Neuron (in vitro differentiated cells): ENCODE measurements around the gene INSC.
"Not testable (repeated sequence)": the region's sequence is repeated elsewhere in the genome, so short reads cannot be mapped to it uniquely, and the experiment has no call there.

Source experiments
- H2AFZ ChIP-seq: one replicate; pipeline ENCODE4 v1.6.1; 2013; ENCODE audit warnings: low read depth, mild to moderate bottlenecking, inconsistent platforms, low read length, moderate library complexity
- H3K27me3 ChIP-seq: one replicate; pipeline ENCODE4 v1.6.1; 2013; ENCODE audit warnings: low read length; ENCODE audit not compliant: insufficient read depth
- H3K36me3 ChIP-seq: one replicate; pipeline ENCODE4 v1.6.1; 2013; ENCODE audit warnings: low read length; ENCODE audit not compliant: insufficient read depth
- H3K4me1 ChIP-seq: one replicate; pipeline ENCODE4 v1.6.1; 2013; ENCODE audit warnings: low read length; ENCODE audit not compliant: insufficient read depth
- H3K4me3 ChIP-seq: 2 replicates; pipeline ENCODE4 v1.5.1; 2013; ENCODE audit warnings: mild to moderate bottlenecking, low read length, moderate library complexity
- H3K9me3 ChIP-seq: one replicate; pipeline ENCODE4 v1.6.1; 2013; ENCODE audit warnings: low read length

Gene INSC, protein sequence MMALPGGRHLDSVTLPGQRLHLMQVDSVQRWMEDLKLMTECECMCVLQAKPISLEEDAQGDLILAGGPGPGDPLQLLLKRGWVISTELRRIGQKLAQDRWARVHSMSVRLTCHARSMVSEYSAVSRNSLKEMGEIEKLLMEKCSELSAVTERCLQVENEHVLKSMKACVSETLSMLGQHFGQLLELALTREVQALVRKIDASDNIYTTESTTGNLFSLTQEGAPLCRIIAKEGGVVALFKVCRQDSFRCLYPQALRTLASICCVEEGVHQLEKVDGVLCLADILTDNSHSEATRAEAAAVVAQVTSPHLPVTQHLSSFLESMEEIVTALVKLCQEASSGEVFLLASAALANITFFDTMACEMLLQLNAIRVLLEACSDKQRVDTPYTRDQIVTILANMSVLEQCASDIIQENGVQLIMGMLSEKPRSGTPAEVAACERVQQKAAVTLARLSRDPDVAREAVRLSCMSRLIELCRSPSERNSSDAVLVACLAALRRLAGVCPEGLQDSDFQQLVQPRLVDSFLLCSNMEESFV

DNA sequence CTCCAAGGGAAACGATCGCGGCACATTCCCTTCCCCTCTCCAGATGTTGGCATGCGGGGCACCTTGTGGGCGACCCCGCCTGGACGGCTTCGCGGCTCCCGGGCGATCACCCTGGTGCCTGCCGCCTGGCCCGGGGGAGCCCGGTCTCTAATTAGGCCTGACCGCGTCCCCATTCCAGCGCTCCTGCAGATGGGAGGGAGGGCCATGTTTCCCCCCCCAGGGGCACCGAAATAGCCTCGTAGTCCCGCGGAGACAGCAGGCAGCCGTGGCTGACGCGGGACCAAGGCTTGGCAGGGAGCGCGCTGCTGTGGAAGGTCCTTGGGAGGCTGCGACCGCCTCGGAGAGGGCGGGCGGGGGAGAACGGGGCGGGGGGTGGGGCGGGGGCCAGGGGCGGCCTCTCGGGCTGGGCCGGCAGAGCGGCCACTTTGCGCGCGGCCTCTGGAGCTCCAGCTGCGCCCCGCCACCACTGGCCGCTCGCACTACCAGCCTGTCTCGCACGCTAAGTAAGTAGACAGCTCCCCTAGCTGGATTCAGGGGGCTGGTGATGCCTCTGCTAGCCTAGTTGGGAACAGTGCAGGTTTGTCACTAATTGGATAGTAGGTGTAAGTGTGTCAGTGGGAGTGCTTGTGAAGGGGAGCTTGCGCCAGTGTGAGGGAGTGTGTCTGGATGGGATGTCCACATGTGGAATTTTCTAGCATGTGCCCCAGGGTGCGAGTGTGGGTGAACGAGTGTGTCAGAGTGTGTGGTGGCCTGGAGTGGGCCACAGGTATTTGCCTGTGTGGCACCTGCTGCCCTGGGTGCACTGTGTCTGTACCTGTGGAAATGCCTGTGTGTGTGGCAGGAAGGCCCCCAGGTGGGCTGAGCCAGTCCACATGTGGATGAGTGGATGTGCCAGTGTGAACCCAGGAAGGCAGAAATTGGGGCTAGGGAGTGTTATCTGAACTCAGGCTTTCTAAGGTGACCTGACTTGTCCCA lies at the start of gene INSC:
Gene INSC, plus strand, starts transcription at position 423 of the 975 bp plus-strand sequence. CDS start 34,252 bp downstream, outside the sequence.
- Histone ChIP-seq H3K9me3 (no peaks in the 10 kb centered on the region), H2AFZ (no peak within 1 kb of the TSS), H3K4me3 (no peak within 1 kb of the TSS), H3K36me3 (no peaks in the 10 kb centered on the region), H3K27me3 (peaks cover 18% of the 10 kb centered on the region), H3K4me1 (no peaks in the 10 kb centered on the region)

DNA sequence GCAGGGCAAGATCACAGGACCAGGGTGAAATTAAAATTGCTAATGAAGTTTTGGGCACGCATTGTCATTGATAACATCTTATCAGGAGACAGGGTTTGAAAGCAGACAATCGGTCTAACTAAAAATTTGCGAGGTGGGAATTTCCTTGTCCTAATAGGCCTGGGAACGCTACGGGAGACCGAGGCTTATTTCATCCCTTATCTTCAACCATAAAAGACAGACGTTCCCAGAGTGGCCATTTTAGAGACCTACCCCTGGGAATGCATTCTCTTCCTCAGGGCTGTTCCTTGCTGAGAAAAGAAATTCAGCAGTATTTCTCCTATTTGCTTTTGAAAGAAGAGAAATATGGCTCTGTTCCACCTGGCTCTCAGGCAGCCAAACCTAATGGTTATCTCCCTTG lies 45.0 kb upstream of the INSC start:
- not testable (repeated sequence) for H3K27me3 ChIP-seq, H3K4me3 ChIP-seq, H3K36me3 ChIP-seq, H3K9me3 ChIP-seq, H2AFZ ChIP-seq, H3K4me1 ChIP-seq

DNA sequence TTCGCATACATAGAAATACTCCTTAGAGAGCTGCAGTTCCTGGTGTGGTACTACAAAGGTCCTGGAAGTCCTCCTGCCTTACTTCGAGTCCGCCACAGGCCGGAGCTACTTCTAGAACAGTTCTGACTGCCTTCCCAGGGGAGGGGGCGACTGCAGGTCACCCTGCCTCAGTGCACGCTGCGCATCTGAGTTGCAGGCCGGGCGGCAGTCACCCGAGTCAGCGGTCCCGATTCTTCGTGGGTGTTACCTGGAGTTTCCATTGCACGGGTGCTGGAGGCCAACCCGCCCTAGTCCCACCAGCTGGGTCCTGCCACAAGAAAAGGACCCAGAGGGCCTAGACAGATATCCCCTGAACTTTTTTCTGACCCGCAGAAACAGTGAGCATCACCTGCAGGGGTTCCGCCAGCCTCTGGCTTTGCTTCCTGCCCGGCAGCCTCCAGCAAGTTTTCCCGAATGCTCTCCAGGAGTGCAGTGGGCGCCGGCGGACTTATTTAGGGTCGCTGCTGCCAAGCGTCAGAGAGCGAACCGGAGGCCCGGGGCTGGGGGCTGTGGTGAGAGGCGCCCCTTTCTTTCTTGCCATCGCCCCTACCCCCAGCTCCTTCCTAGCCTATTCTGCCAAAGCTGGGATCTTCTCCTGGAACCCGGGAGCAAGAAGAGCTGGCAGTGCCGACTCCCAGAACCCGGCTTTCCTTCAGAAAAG lies 43.0 kb upstream of the INSC start:
- no peaks in the 10 kb centered on the region for H3K4me1 ChIP-seq
- no peaks in the 10 kb centered on the region for H3K27me3 ChIP-seq
- H3K4me3 ChIP-seq: no peak overlapping the region
- H3K9me3 ChIP-seq: no peaks in the 10 kb centered on the region
- H2AFZ ChIP-seq: no peak overlapping the region
- H3K36me3 ChIP-seq: no peaks in the 10 kb centered on the region

DNA sequence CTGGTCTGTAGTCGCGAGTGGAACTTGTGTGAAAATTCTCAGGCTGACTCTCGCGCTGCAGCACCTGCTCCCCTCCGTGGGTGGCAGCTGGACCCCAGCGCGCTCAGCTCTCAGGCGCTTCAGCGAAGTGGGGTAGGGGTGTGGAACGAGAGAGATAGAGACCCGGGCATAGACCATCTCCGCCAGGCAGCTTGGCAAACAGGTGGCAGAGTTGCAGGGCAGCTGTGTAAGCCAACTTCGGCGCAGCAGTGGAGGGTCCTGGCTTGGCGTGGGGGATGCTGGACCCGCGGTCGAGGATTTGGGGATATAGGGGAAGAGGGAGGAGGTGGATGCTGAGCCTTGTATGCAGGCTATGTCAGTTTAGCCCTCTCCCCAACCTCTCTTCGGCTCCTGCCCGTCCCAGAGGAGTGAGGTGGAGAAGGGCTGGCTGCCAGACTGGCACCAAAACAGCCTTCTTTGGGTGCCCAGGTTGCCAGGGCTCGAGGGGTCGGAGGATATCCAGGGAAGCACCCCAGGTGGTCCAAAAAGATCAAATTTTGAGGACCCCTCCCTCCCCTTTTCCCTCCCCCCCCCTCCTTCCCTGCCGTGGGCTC lies 42.1 kb upstream of the INSC start:
- Histone ChIP-seq H3K9me3 (no peaks in the 10 kb centered on the region), H3K4me3 (no peak overlapping the region), H3K36me3 (no peaks in the 10 kb centered on the region), H3K4me1 (no peaks in the 10 kb centered on the region), H2AFZ (no peak overlapping the region), H3K27me3 (no peaks in the 10 kb centered on the region)

DNA sequence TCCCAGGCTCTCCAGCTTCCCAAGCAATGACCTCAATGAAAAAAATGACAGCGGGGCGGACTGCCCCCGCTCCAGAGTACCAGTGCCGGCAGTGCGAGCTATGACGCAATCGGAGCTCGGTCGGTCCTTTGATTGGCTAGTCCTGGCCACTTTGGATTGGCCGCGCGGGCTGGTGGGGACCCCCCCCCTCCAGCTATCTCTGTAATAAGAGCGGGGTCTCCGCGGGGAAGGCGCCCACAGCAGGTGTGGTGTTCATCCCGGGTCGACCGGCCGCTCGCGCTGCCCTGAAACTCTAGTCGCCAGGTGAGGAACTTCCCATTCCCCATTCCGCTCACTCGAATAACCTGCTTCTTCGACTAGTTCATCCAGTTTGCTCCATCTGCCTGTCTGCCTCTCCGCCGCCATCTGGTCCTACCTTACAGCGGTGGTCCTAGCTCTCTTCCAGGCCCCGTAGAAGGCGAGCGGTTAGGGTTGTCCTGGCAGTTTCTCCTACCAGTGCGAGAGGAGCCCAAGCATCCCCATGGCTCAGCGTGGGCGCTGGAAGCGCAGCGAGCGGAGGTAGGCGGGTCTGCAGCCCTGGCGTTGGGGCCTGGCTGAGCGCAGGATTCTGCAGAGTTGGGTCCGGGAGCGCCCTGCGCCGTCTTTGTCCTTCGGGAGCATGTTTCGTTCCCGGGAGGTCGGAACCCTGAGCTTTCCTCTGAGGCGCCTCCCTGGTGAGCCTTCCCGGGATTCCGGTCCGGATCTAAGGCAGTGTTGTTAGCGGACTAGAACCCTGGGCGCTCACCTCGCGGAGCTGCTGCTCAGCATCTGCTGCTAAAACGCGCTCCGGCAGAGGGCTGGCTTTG lies 41.1 kb upstream of the INSC start, which contains the start of gene CALCB:
Gene CALCB, plus strand, starts transcription at position 233 of the 845 bp plus-strand sequence. CDS start 1,126 bp downstream, outside the sequence.
- H3K27me3 ChIP-seq: no peaks in the 10 kb centered on the region
- H3K4me3 ChIP-seq: no peak within 1 kb of the TSS
- H2AFZ ChIP-seq: no peak within 1 kb of the TSS
- H3K9me3 ChIP-seq: no peaks in the 10 kb centered on the region
- H3K36me3 ChIP-seq: no peaks in the 10 kb centered on the region
- H3K4me1 ChIP-seq: no peaks in the 10 kb centered on the region

DNA sequence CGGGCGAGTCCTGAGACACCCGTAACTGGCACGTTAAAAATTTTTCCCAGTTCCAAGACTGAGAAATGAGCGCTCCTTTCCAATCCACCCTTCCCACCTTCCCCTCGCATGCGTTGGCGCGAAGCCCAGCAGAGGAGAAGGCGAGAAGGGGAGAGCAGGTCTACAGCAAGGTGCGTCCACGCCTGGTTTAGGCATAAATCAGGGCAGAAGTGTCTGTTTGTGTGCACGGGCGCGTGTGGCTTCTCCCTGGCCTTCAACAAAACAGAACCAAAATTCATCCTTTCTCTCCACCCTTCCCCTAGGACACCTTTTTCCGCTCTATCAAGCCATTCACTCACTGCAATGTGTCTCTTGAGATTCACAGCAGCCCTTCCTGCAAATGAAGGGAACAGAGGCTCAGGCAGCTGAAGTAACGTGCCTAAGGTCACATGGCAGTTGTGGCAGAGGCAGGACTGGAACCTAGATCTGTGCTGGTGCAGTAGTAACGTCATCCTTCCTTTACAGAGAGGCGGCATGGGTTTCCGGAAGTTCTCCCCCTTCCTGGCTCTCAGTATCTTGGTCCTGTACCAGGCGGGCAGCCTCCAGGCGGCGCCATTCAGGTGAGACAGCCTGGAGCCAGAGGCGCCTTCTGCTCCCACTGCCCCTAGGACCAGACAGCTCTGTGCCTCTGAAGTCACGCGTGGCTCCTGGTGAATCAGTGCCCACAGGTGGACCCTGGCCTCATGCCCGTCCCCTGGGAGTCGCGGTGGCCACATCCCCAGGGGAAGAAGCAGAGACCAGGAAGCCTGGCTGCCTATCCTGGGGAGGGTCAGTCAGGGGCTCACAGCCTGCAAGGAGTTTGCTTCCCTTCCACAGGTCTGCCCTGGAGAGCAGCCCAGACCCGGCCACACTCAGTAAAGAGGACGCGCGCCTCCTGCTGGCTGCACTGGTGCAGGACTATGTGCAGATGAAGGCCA lies 40.2 kb upstream of the INSC start:
- Histone ChIP-seq H3K4me3 (no peak overlapping the region), H3K9me3 (no peaks in the 10 kb centered on the region), H3K4me1 (no peaks in the 10 kb centered on the region), H3K36me3 (no peaks in the 10 kb centered on the region), H3K27me3 (no peaks in the 10 kb centered on the region), H2AFZ (no peak overlapping the region)

DNA sequence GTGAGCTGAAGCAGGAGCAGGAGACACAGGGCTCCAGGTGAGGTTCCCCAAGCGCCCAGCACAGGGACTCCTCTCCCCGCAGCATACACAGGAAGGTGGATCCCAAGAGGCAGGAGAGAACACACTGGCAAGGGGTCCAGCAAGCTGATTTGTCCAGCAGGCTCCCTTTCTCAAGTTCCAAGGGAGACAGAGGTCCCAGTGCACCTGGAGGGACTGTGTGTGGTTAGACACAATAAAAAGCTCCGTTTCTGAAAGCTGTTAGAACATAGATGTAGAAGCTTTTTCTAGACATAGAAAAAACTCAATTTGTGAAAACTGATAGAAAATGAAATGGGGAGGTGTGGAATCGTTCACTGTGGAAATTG lies 39.6 kb upstream of the INSC start:
- H3K4me3 ChIP-seq: no peak overlapping the region
- H3K4me1 ChIP-seq: no peaks in the 10 kb centered on the region
- no peaks in the 10 kb centered on the region for H3K36me3 ChIP-seq
- H3K27me3 ChIP-seq: no peaks in the 10 kb centered on the region
- H2AFZ ChIP-seq: no peak overlapping the region
- no peaks in the 10 kb centered on the region for H3K9me3 ChIP-seq

DNA sequence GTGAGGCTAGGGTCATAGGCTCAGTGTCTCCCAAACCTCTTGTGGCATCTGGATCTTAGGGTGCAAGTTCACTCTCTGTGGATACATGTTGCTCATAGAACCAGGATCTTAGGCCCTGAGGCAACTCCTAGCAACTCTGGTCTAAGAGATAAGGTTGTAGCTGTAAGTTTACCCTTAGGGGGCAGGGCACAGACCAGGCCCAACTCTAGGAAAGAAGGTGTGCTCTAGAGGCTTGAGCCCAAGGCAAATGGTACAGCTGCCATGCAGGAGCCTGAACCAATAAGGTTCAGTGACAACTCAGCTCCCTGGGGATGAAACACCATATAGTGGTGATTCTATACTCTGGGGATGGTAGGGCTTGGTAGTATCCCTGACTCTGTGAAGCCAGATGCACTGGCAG lies 23.5 kb upstream of the INSC start:
- Histone ChIP-seq H3K36me3 (no peaks in the 10 kb centered on the region), H2AFZ (no peak overlapping the region), H3K4me1 (no peaks in the 10 kb centered on the region), H3K27me3 (no peaks in the 10 kb centered on the region), H3K9me3 (no peaks in the 10 kb centered on the region), H3K4me3 (no peak overlapping the region)

DNA sequence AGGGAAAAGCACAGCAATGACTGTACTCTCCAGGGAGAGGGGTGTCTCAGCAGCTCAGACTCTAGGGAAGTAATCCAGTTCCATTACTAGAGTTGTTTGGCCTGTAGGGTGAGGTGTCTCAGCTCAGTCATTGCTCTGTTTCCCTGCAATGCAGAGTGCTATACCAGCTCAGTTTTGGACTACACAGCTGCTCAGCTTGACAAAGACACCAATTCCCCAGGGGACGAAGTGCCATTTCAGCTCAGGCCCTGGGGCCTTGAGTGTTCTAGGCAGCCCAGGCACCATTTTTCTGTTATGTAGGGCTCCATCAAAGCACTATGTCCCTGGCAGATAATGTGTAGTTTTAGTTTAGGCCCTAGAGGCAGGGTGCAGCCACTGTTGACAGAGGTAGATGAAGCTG lies 23.1 kb upstream of the INSC start:
- no peaks in the 10 kb centered on the region for H3K27me3 ChIP-seq
- no peaks in the 10 kb centered on the region for H3K4me1 ChIP-seq
- no peak overlapping the region for H2AFZ ChIP-seq
- H3K9me3 ChIP-seq: no peaks in the 10 kb centered on the region
- no peaks in the 10 kb centered on the region for H3K36me3 ChIP-seq
- no peak overlapping the region for H3K4me3 ChIP-seq

DNA sequence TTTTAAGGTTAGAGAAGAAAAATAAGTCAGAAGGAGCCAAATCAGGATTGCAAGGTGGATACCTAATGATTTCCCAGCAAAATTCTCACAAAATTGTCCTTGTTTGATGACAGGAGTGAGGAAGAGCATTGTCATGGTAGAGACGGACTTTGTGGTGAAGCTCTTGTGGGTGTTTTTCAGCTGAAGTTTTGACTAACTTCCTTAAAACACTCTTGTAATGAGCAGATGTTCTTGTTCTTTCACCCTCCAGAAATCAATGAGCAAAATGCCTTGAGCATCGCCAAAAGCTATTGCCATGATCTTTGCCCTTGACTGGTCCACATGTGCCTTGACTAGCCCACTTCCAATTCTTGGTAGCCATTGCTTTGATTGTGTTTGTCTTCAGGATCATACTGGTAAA lies 21.3 kb upstream of the INSC start:
- Histone ChIP-seq H3K4me1 (no peaks in the 10 kb centered on the region), H3K4me3 (no peak overlapping the region), H3K9me3 (no peaks in the 10 kb centered on the region), H3K27me3 (no peaks in the 10 kb centered on the region), H3K36me3 (no peaks in the 10 kb centered on the region), H2AFZ (no peak overlapping the region)

DNA sequence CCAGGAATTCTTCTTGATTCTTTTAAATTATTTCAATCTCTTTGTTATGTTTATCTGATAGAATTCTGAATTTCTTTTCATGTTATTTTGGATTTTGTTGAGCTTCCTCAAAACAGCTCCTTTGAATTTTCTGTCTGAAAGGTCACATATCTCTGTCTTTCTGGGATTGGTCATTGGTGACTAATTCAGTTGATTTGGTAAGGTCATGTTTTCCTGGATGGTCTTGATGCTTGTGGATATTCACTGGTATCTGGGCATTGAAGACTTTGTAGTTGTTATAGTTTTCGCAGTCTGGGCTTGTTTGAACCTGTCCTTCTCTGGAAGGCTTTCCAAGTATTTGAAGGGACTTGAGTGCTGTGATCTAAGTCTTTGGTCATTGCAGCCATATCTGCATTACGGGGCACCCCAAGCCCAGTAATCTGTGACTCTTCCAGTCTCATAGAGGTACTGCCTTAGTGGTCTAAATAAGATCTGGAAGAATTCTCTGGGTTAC lies 18.9 kb upstream of the INSC start:
- H3K4me1 ChIP-seq: no peaks in the 10 kb centered on the region
- no peak overlapping the region for H2AFZ ChIP-seq
- no peaks in the 10 kb centered on the region for H3K36me3 ChIP-seq
- H3K9me3 ChIP-seq: no peaks in the 10 kb centered on the region
- no peak overlapping the region for H3K4me3 ChIP-seq
- no peaks in the 10 kb centered on the region for H3K27me3 ChIP-seq
